H9 (cell line): ENCODE results near the gene MON2. TPM values are rescaled to one million over a fixed set of nuclear protein-coding genes. Genes with fewer than 3 reads are reported as not detected.
A peak's percentile ranks its signal among the peaks of the same experiment; 100 is the strongest.

ENCODE experiments used
- DNase-seq: peaks from one replicate; pipeline ENCODE4 v3.0.0-alpha.2; 2017
- H2AFZ ChIP-seq: one replicate; pipeline ENCODE4 v1.6.1; 2013; ENCODE audit warnings: mild to moderate bottlenecking, low read length, control low read depth, moderate library complexity
- H2AK5ac ChIP-seq: 2 replicates; pipeline ENCODE4 v1.6.1; 2013; ENCODE audit warnings: low read length, control low read depth, mixed read lengths; ENCODE audit not compliant: insufficient read length
- H2BK120ac ChIP-seq: one replicate; pipeline ENCODE4 v1.6.1; 2013; ENCODE audit warnings: low read depth, mild to moderate bottlenecking, low read length, control low read depth, inconsistent platforms; ENCODE audit not compliant: poor library complexity, severe bottlenecking
- H2BK12ac ChIP-seq: 2 replicates; pipeline ENCODE4 v1.6.1; 2013; ENCODE audit warnings: low read length, control low read depth, mixed read lengths, low read depth; ENCODE audit not compliant: insufficient read length
- H2BK15ac ChIP-seq: 2 replicates; pipeline ENCODE4 v1.6.1; 2013; ENCODE audit warnings: low read depth, low read length, control low read depth
- H2BK20ac ChIP-seq: one replicate; pipeline ENCODE4 v1.6.1; 2013; ENCODE audit warnings: low read depth, mild to moderate bottlenecking, low read length, control low read depth, inconsistent platforms; ENCODE audit not compliant: poor library complexity, severe bottlenecking
- H2BK5ac ChIP-seq: 2 replicates; pipeline ENCODE4 v1.6.1; 2013; ENCODE audit warnings: low read length, control low read depth, mixed read lengths; ENCODE audit not compliant: insufficient read length
- H3K14ac ChIP-seq: 2 replicates; pipeline ENCODE4 v1.6.1; 2013; ENCODE audit warnings: low read length, control low read depth; ENCODE audit not compliant: insufficient read depth
- H3K18ac ChIP-seq: 2 replicates; pipeline ENCODE4 v1.6.1; 2013; ENCODE audit warnings: low read depth, mild to moderate bottlenecking, mixed read lengths, low read length, control low read depth; ENCODE audit not compliant: insufficient read length
- H3K23ac ChIP-seq: 2 replicates; pipeline ENCODE4 v1.6.1; 2013; ENCODE audit warnings: low read length, control low read depth, mixed read lengths, low read depth; ENCODE audit not compliant: insufficient read length
- H3K23me2 ChIP-seq: 2 replicates; pipeline ENCODE4 v1.6.1; 2013; ENCODE audit warnings: low read depth, mild to moderate bottlenecking, mixed read lengths, low read length, control low read depth; ENCODE audit not compliant: insufficient read length, poor library complexity, severe bottlenecking
- H3K27ac ChIP-seq: 2 replicates; pipeline ENCODE4 v1.5.1; 2013; ENCODE audit warnings: low read length, control low read depth, mixed read lengths, low read depth; ENCODE audit not compliant: insufficient read length
- H3K27me3 ChIP-seq: 2 replicates; pipeline ENCODE4 v1.6.1; 2013; ENCODE audit warnings: low read length, control low read depth, inconsistent platforms; ENCODE audit not compliant: insufficient read depth
- H3K4ac ChIP-seq: 2 replicates; pipeline ENCODE4 v1.6.1; 2013; ENCODE audit warnings: low read depth, mild to moderate bottlenecking, control low read depth, inconsistent platforms, low read length, moderate library complexity
- H3K4me1 ChIP-seq: 2 replicates; pipeline ENCODE4 v1.6.1; 2013; ENCODE audit warnings: low read length, control low read depth, inconsistent platforms; ENCODE audit not compliant: insufficient read depth
- H3K4me2 ChIP-seq: 2 replicates; pipeline ENCODE4 v1.6.1; 2013; ENCODE audit warnings: low read length, control low read depth, mixed read lengths; ENCODE audit not compliant: insufficient read length, insufficient read depth
- H3K56ac ChIP-seq: 2 replicates; pipeline ENCODE4 v1.6.1; 2013; ENCODE audit warnings: low read depth, mild to moderate bottlenecking, mixed read lengths, low read length, control low read depth; ENCODE audit not compliant: insufficient read length
- H3K79me1 ChIP-seq: 2 replicates; pipeline ENCODE4 v1.6.1; 2013; ENCODE audit warnings: low read depth, mild to moderate bottlenecking, moderate library complexity, low read length, control low read depth, inconsistent platforms; ENCODE audit not compliant: insufficient read depth, poor library complexity, severe bottlenecking
- H3K79me2 ChIP-seq: 2 replicates; pipeline ENCODE4 v1.6.1; 2013; ENCODE audit warnings: low read length, control low read depth, inconsistent platforms; ENCODE audit not compliant: insufficient read depth
- H3K9ac ChIP-seq: 2 replicates; pipeline ENCODE4 v1.6.1; 2013; ENCODE audit warnings: low read length, control low read depth, mixed read lengths; ENCODE audit not compliant: insufficient read length; ENCODE audit errors: extremely low read depth
- H3K9me3 ChIP-seq: one replicate; pipeline ENCODE4 v1.6.1; 2013; ENCODE audit warnings: low read depth, low read length, inconsistent platforms; ENCODE audit not compliant: control insufficient read depth
- H3T11ph ChIP-seq: one replicate; pipeline ENCODE4 v1.6.1; 2013; ENCODE audit warnings: mild to moderate bottlenecking, low read length, control low read depth, inconsistent platforms
- H4K20me1 ChIP-seq: one replicate; pipeline ENCODE4 v1.6.1; 2013; ENCODE audit not compliant: control insufficient read depth, insufficient read length, insufficient read depth
- H4K5ac ChIP-seq: 2 replicates; pipeline ENCODE4 v1.6.1; 2013; ENCODE audit warnings: low read depth, mild to moderate bottlenecking, mixed read lengths, low read length, control low read depth; ENCODE audit not compliant: insufficient read length
- H4K8ac ChIP-seq: replicated peaks from 2 replicates; pipeline ENCODE4 v1.6.1; 2013; ENCODE audit warnings: low read length, control low read depth, mixed read lengths, low read depth; ENCODE audit not compliant: insufficient read length
- H4K91ac ChIP-seq: 2 replicates; pipeline ENCODE4 v1.6.1; 2013; ENCODE audit warnings: low read depth, mild to moderate bottlenecking, moderate library complexity, mixed read lengths, low read length, control low read depth; ENCODE audit not compliant: insufficient read length
- H3K27ac Mint-ChIP-seq, 3 experiments: 2 replicates in 2 of 3; 3 replicates in 1 of 3; pipeline ENCODE4 v1.8.0; 2020 to 2021; ENCODE audit warnings: mixed read lengths in 3 of 3, mild to moderate bottlenecking in 1 of 3, moderate library complexity in 1 of 3
- H3K27me3 Mint-ChIP-seq: 2 replicates; pipeline ENCODE4 v1.8.0; 2021; ENCODE audit warnings: low read depth, mild to moderate bottlenecking, moderate library complexity, mixed read lengths
- H3K36me3 Mint-ChIP-seq, 3 experiments: 2 replicates in 2 of 3; 3 replicates in 1 of 3; pipeline ENCODE4 v1.8.0; 2020 to 2021; ENCODE audit warnings: low read depth in 3 of 3, mixed read lengths in 3 of 3; ENCODE audit not compliant: insufficient read depth in 1 of 3
- H3K4me1 Mint-ChIP-seq, 2 experiments: 2 replicates each; pipeline ENCODE4 v1.8.0; 2020; ENCODE audit warnings: mixed read lengths in 2 of 2
- H3K4me3 Mint-ChIP-seq, 2 experiments: 2 replicates in 1 of 2; 3 replicates in 1 of 2; pipeline ENCODE4 v1.8.0; 2020 to 2021; ENCODE audit warnings: mild to moderate bottlenecking in 2 of 2, mixed read lengths in 2 of 2, moderate library complexity in 1 of 2
- H3K9me3 Mint-ChIP-seq, 2 experiments: 2 replicates in 1 of 2; 3 replicates in 1 of 2; pipeline ENCODE4 v1.8.0; 2020; ENCODE audit warnings: mild to moderate bottlenecking in 2 of 2, mixed read lengths in 2 of 2, moderate library complexity in 1 of 2
- WGBS: extraction: QIAGEN DNeasy Blood & Tissue Kit; methylation state at CpG from one replicate; pipeline ENCODE4 v1.1.7; 2013; ENCODE audit warnings: missing lambda C conversion rate, low lambda C conversion rate, mixed read lengths; ENCODE audit not compliant: insufficient read length; ENCODE audit errors: extremely low coverage; 5-methylcytosine and 5-hydroxymethylcytosine counted together
- total RNA-seq: library from RNA; stranded (reverse); gene quantifications from 2 replicates; pipeline ENCODE4 v1.2.1, GENCODE V29; 2021
- TF ChIP-seq, protein P1 (sequence below): fragments of 200-600 bp; sonication (generic); conservative IDR thresholded peaks from 3 replicates; pipeline ENCODE4 v1.8.0; 2021; ENCODE audit warnings: antibody characterized with exemption, mild to moderate bottlenecking

Gene MON2
- total RNA-seq, 1 experiment from 2014 or later: 21.9 TPM

DNA sequence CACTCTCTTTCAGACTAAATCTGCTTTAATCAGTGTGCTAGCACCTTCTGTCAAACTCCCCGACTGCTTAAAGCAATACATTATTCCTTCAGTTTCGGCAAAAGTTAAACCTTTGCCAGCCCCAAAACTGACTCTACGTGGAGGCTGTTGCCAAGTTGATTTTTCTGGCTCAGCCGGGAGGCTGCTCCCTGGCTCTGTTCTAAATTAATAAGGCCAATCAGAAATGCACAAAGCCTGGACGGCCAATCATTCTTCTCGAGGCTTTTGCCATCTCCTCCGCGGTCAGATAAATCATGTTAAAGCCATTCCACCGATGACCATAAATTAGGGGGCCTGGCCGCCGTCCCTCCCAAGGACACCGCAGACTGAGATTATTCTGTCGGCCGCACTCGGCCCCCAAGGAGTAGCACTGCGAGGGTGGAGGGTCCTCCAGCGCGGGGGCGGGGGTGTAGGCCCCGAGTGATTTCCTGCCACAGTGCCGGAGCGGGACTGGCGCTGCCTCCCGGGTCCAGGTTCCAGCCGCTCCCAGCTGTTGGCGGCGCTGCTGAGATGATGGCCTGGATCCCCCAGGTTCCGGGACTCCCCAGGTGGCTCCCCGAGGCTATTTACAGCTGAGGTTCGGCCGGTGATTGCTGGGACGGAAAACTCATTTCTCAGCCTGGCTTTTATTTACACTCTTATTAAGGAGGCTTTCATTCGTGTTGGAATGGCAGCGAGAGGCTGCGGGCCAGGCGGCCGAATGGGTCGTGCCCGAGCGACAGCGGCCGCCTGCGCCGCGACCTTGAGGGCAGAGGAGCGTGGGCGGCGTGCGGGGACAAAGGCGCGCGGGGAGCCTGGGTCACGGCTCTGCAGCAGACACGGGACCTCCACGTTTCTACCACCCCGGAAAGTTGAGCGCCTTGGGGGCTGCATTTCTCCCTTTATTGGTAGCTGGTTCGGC, 165.1 kb downstream of the MON2 start:
- Histone ChIP-seq H3K23ac (no peak overlapping the region), H3K9ac (no peak overlapping the region), H3K14ac (no peak overlapping the region), H3K23me2 (peaks cover 5% of the 10 kb centered on the region), H2BK15ac (no peak overlapping the region), H3K4ac (no peak overlapping the region), H3K56ac (no peak overlapping the region), H2BK120ac (no peak overlapping the region), H2BK5ac (no peak overlapping the region), H3T11ph (no peak overlapping the region), H3K4me1 (peaks cover 6% of the 10 kb centered on the region; the same call in 1 of the 2 replicates), H3K4me2 (peak overlapping the region; percentile 65), H3K27ac (no peak overlapping the region), H4K5ac (no peak overlapping the region), H3K9me3 (no peaks in the 10 kb centered on the region), H3K79me2 (no peaks in the 10 kb centered on the region), H4K8ac (no peak overlapping the region), H3K79me1 (no peaks in the 10 kb centered on the region), H3K18ac (no peak overlapping the region), H4K20me1 (no peaks in the 10 kb centered on the region), H2BK20ac (no peak overlapping the region), H2AK5ac (no peak overlapping the region), H2BK12ac (no peak overlapping the region), H3K27me3 (peaks cover 4% of the 10 kb centered on the region; the same call in 1 of the 2 replicates), H2AFZ (no peak overlapping the region), H4K91ac (no peak overlapping the region)
- Mint-ChIP-seq H3K27me3 (peaks cover 84% of the 10 kb centered on the region), H3K27ac (no peak overlapping the region), H3K4me3 (peak overlapping the region; percentile 67 to 74), H3K4me1 (peaks cover 51 to 55% of the 10 kb centered on the region in 2 experiments), H3K9me3 (peaks cover 0 to 3% of the 10 kb centered on the region in 2 experiments; a peak in 1 of 5 replicates), H3K36me3 (peaks cover 0 to 4% (median 0%) of the 10 kb centered on the region in 3 experiments; a peak in 1 of 7 replicates)
- no CpG with 5 or more reads among the region's 58 CpGs for WGBS
- DNase-seq: peak; percentile 79
- TF ChIP-seq, protein P1, sequence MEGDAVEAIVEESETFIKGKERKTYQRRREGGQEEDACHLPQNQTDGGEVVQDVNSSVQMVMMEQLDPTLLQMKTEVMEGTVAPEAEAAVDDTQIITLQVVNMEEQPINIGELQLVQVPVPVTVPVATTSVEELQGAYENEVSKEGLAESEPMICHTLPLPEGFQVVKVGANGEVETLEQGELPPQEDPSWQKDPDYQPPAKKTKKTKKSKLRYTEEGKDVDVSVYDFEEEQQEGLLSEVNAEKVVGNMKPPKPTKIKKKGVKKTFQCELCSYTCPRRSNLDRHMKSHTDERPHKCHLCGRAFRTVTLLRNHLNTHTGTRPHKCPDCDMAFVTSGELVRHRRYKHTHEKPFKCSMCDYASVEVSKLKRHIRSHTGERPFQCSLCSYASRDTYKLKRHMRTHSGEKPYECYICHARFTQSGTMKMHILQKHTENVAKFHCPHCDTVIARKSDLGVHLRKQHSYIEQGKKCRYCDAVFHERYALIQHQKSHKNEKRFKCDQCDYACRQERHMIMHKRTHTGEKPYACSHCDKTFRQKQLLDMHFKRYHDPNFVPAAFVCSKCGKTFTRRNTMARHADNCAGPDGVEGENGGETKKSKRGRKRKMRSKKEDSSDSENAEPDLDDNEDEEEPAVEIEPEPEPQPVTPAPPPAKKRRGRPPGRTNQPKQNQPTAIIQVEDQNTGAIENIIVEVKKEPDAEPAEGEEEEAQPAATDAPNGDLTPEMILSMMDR: peak; percentile 54; the same call in 2 of the 3 replicates
